H1 (cell line): ENCODE results near the gene GJD3. TPM values are rescaled to one million over a fixed set of nuclear protein-coding genes. Genes with fewer than 3 reads are reported as not detected.

Experiments used
- CTCF ChIA-PET: fragments of 300-600 bp; sonication (Branson Sonifier 250); formaldehyde crosslinking; loops from one replicate; lab custom pipeline; 2021; ENCODE audit not compliant: partially characterized antibody; lab: Charles Lee
- POLR2A ChIA-PET: fragments of 300-600 bp; sonication (Branson Sonifier 250); formaldehyde crosslinking; loops from one replicate; lab custom pipeline; 2021; ENCODE audit warnings: inconsistent platforms; ENCODE audit not compliant: partially characterized antibody; lab: Charles Lee
- DNase-seq, 2 experiments: peaks; one replicate each; pipeline versions ENCODE4 v3.0.0 to v3.0.0-alpha.2; 2010 to 2022; ENCODE audit warnings: low spot score in 2 of 2, low read depth in 1 of 2, mixed read lengths in 1 of 2
- FAIRE-seq: peaks from 2 replicates; lab custom pipeline; 2011; peaks lifted over from hg19 to GRCh38; lab: Jason Lieb, UNC
- H2AFZ ChIP-seq: 2 replicates; pipeline ENCODE4 v1.8.1; 2012; ENCODE audit warnings: low read length, inconsistent platforms
- H2AK5ac ChIP-seq: 2 replicates; pipeline ENCODE4 v1.6.1; 2013; ENCODE audit warnings: low read depth, low read length
- H2BK120ac ChIP-seq: replicated peaks from 2 replicates; pipeline ENCODE3; 2013; ENCODE audit warnings: low read depth, low read length, inconsistent platforms
- H2BK12ac ChIP-seq: 2 replicates; pipeline ENCODE4 v1.6.1; 2013; ENCODE audit warnings: low read depth, low read length
- H2BK15ac ChIP-seq: 2 replicates; pipeline ENCODE4 v1.6.1; 2013; ENCODE audit warnings: low read length
- H2BK20ac ChIP-seq: 2 replicates; pipeline ENCODE4 v1.6.1; 2013; ENCODE audit warnings: low read length
- H2BK5ac ChIP-seq: 2 replicates; pipeline ENCODE4 v1.6.1; 2013; ENCODE audit warnings: low read depth, low read length
- H3K14ac ChIP-seq: 2 replicates; pipeline ENCODE4 v1.6.1; 2013; ENCODE audit warnings: inconsistent platforms; ENCODE audit not compliant: insufficient read length
- H3K18ac ChIP-seq: 2 replicates; pipeline ENCODE4 v1.6.1; 2013; ENCODE audit warnings: low read length; ENCODE audit errors: extremely low read depth
- H3K23ac ChIP-seq: 2 replicates; pipeline ENCODE4 v1.6.1; 2013; ENCODE audit warnings: inconsistent platforms; ENCODE audit not compliant: insufficient read length
- H3K23me2 ChIP-seq: 2 replicates; pipeline ENCODE4 v1.6.1; 2013; ENCODE audit warnings: low read depth, low read length
- H3K27ac ChIP-seq: 2 replicates; pipeline ENCODE4 v1.6.1; 2011; ENCODE audit warnings: low read depth, low read length, inconsistent platforms
- H3K27me3 ChIP-seq, 4 experiments: replicated peaks in 1 of 4; 1 replicate in 1 of 4; 2 replicates in 3 of 4; pipeline versions ENCODE4 v1.6.1 to v1.8.1; 2011 to 2013; ENCODE audit warnings: low read length in 3 of 4, mild to moderate bottlenecking in 3 of 4, inconsistent platforms in 2 of 4, mixed read lengths in 2 of 4, moderate library complexity in 1 of 4; ENCODE audit not compliant: control insufficient read depth in 3 of 4, insufficient read depth in 3 of 4; ENCODE audit errors: extremely low read depth in 1 of 4
- H3K36me3 ChIP-seq, 4 experiments: 2 replicates each; pipeline versions ENCODE4 v1.6.1 to v1.8.1; 2011 to 2013; ENCODE audit warnings: mild to moderate bottlenecking in 4 of 4, low read length in 3 of 4, moderate library complexity in 2 of 4, control low read depth in 1 of 4, inconsistent platforms in 1 of 4; ENCODE audit not compliant: insufficient read depth in 4 of 4, control insufficient read depth in 2 of 4
- H3K4ac ChIP-seq: replicated peaks from 2 replicates; pipeline ENCODE3; 2013; ENCODE audit warnings: low read length, low read depth, mixed read lengths, inconsistent platforms; ENCODE audit not compliant: insufficient read length
- H3K4me1 ChIP-seq, 4 experiments: replicated peaks in 1 of 4; 1 replicate in 1 of 4; 2 replicates in 3 of 4; pipeline versions ENCODE4 v1.6.1 to v1.8.1; 2011 to 2013; ENCODE audit warnings: low read length in 3 of 4, inconsistent platforms in 2 of 4, mixed read lengths in 1 of 4; ENCODE audit not compliant: insufficient read depth in 4 of 4, control insufficient read depth in 3 of 4
- H3K4me2 ChIP-seq, 2 experiments: 2 replicates each; pipeline versions ENCODE4 v1.6.1 to v1.8.1; 2011 to 2013; ENCODE audit warnings: low read depth in 2 of 2, low read length in 2 of 2, control low read depth in 1 of 2, inconsistent platforms in 1 of 2, mild to moderate bottlenecking in 1 of 2; ENCODE audit not compliant: insufficient read depth in 1 of 2
- H3K4me3 ChIP-seq, 4 experiments: fragments of 200-600, 300-600 bp in 1 of 4; sonication (generic), shearing (Covaris generic), sonication (Bioruptor Twin) in 1 of 4; 2 replicates each; pipeline versions ENCODE4 v1.5.1 to v1.8.1; 2011 to 2016; ENCODE audit warnings: low read length in 4 of 4, low read depth in 3 of 4, control low read depth in 2 of 4, inconsistent platforms in 2 of 4, mild to moderate bottlenecking in 2 of 4, mixed read lengths in 1 of 4, moderate library complexity in 1 of 4; ENCODE audit not compliant: insufficient read depth in 2 of 4; ENCODE audit errors: extremely low read depth in 1 of 4
- H3K56ac ChIP-seq: replicated peaks from 2 replicates; pipeline ENCODE3; 2013; ENCODE audit warnings: low read depth, mild to moderate bottlenecking, mixed read lengths, low read length, inconsistent platforms; ENCODE audit not compliant: insufficient read length
- H3K79me1 ChIP-seq: 2 replicates; pipeline ENCODE4 v1.6.1; 2013; ENCODE audit warnings: low read depth, low read length, control low read depth
- H3K79me2 ChIP-seq, 2 experiments: 2 replicates each; pipeline versions ENCODE4 v1.6.1 to v1.8.1; 2012 to 2013; ENCODE audit warnings: low read length in 2 of 2, mild to moderate bottlenecking in 2 of 2, inconsistent platforms in 1 of 2; ENCODE audit not compliant: insufficient read depth in 2 of 2, control insufficient read depth in 1 of 2
- H3K9ac ChIP-seq, 4 experiments: replicated peaks in 1 of 4; 1 replicate in 1 of 4; 2 replicates in 3 of 4; pipeline versions ENCODE4 v1.6.1 to v1.8.1; 2011 to 2013; ENCODE audit warnings: low read depth in 3 of 4, low read length in 3 of 4, control low read depth in 2 of 4, mild to moderate bottlenecking in 2 of 4, moderate library complexity in 2 of 4, inconsistent platforms in 1 of 4; ENCODE audit errors: extremely low read depth in 1 of 4
- H3K9me3 ChIP-seq, 2 experiments: 2 replicates each; pipeline versions ENCODE4 v1.6.1 to v1.8.1; 2012 to 2013; ENCODE audit warnings: mild to moderate bottlenecking in 2 of 2, moderate library complexity in 2 of 2, control low read depth in 1 of 2, inconsistent platforms in 1 of 2, low read depth in 1 of 2, low read length in 1 of 2, mixed read lengths in 1 of 2; ENCODE audit not compliant: insufficient read depth in 2 of 2
- H4K20me1 ChIP-seq, 2 experiments: replicated peaks in 1 of 2; 2 replicates each; pipeline versions ENCODE3 to v1.8.1; 2011 to 2013; ENCODE audit warnings: inconsistent platforms in 2 of 2, low read length in 2 of 2, mild to moderate bottlenecking in 1 of 2; ENCODE audit not compliant: insufficient read depth in 2 of 2, control insufficient read depth in 1 of 2
- H4K5ac ChIP-seq: 2 replicates; pipeline ENCODE4 v1.6.1; 2013; ENCODE audit warnings: low read length, low read depth, mixed read lengths, inconsistent platforms; ENCODE audit not compliant: insufficient read length
- H4K8ac ChIP-seq: 2 replicates; pipeline ENCODE4 v1.8.0; 2013; ENCODE audit warnings: mild to moderate bottlenecking, moderate library complexity, low read length, inconsistent platforms; ENCODE audit not compliant: insufficient read depth; ENCODE audit errors: extremely low read depth
- H4K91ac ChIP-seq: replicated peaks from 2 replicates; pipeline ENCODE3; 2013; ENCODE audit warnings: low read length, mixed read lengths, inconsistent platforms; ENCODE audit not compliant: insufficient read length
- FOSL1 ChIP-seq: IDR thresholded peaks from 2 replicates; pipeline ENCODE4 v1.6.1; 2011; ENCODE audit warnings: mild to moderate bottlenecking, low read depth, low read length, moderate library complexity; ENCODE audit not compliant: insufficient read depth
- JUND ChIP-seq: IDR thresholded peaks from 2 replicates; pipeline ENCODE4 v1.6.1; 2011; ENCODE audit warnings: mild to moderate bottlenecking, improper control_type of control experiment, low read length
- KDM4A ChIP-seq: IDR thresholded peaks from one replicate; pipeline ENCODE4 v1.7.1; 2012; ENCODE audit warnings: low read depth, mild to moderate bottlenecking, moderate library complexity, low read length, inconsistent platforms; ENCODE audit not compliant: severe bottlenecking
- TCF12 ChIP-seq: IDR thresholded peaks from 2 replicates; pipeline ENCODE4 v1.6.1; 2011; ENCODE audit warnings: low read depth, mild to moderate bottlenecking, low read length
- TEAD4 ChIP-seq: IDR thresholded peaks from 2 replicates; pipeline ENCODE4 v1.6.1; 2012; ENCODE audit warnings: low read depth, low read length, inconsistent platforms, mixed read lengths
- WGBS, 2 experiments: shearing (Covaris generic) in 1 of 2; methylation state at CpG; one replicate each; pipeline versions ENCODE4 v1.1.6 to v1.1.7; 2013 to 2015; ENCODE audit warnings: low lambda C conversion rate in 2 of 2, mixed read lengths in 2 of 2, inconsistent platforms in 1 of 2, low coverage in 1 of 2, missing lambda C conversion rate in 1 of 2; ENCODE audit not compliant: insufficient replicate concordance in 2 of 2, insufficient coverage in 1 of 2, insufficient read length in 1 of 2; ENCODE audit errors: extremely low coverage in 1 of 2, missing lambda C conversion rate in 1 of 2; 5-methylcytosine and 5-hydroxymethylcytosine counted together
- polyA plus RNA-seq, 7 experiments: library from polyadenylated mRNA; depleted of rRNA in 3 of 7; stranded (reverse) in 5 of 7; unstranded in 2 of 7; fragments of >200 nt in 5 of 7; fragments of 200-250 nt in 2 of 7; gene quantifications; 1 replicate in 5 of 7; 2 replicates in 1 of 7; 4 replicates in 1 of 7; pipeline versions ENCODE4 v1.2.1 to v1.2.3, GENCODE V29; 2011 to 2013; ENCODE audit warnings: missing spikeins in 2 of 7, mixed read lengths in 2 of 7
- total RNA-seq: library from RNA; stranded (reverse); fragmentation: NEBNext Ultra II Directional; extraction: Animal tissue kit (Norgen Biotek cat#: 25700); gene quantifications from 2 replicates; pipeline ENCODE4 v1.2.1, GENCODE V29; 2021

The GJD3 gene
- total and polyA plus RNA-seq, 2 of the 8 experiments (the other 6 are each of a cell fraction or from before 2014, with no cell fraction given): 0.53 to 1.9 TPM

GRCh38 chr17:40348562-40349476 lies 15.7 kb downstream of the GJD3 start:
- Histone ChIP-seq H2BK15ac (no peak overlapping the region), H3K4me3 (no peak overlapping the region), H3K27ac (no peak overlapping the region), H3K36me3 (no peaks in the 10 kb centered on the region; a peak in 1 of 8 replicates), H3K14ac (no peak overlapping the region), H3K18ac (no peak overlapping the region), H2BK20ac (no peak overlapping the region), H3K56ac (no peak overlapping the region), H4K5ac (no peak overlapping the region), H3K23ac (no peak overlapping the region), H3K4ac (no peak overlapping the region), H4K91ac (no peak overlapping the region), H2AK5ac (no peak overlapping the region; the same call in 1 of the 2 replicates), H2AFZ (no peak overlapping the region), H2BK5ac (no peak overlapping the region; the same call in 1 of the 2 replicates), H3K79me1 (peaks cover 5% of the 10 kb centered on the region; the same call in 1 of the 2 replicates), H3K9ac (no peak overlapping the region), H3K9me3 (no peaks in the 10 kb centered on the region), H3K27me3 (peaks cover 11 to 57% (median 43%) of the 10 kb centered on the region in 4 experiments), H2BK12ac (no peak overlapping the region), H3K79me2 (no peaks in the 10 kb centered on the region; a peak in 1 of 4 replicates), H3K4me2 (no peak overlapping the region; a peak in 1 of 4 replicates), H3K23me2 (peaks cover 13% of the 10 kb centered on the region; the same call in 1 of the 2 replicates), H2BK120ac (no peak overlapping the region), H4K20me1 (peaks cover 26 to 47% of the 10 kb centered on the region in 2 experiments), H4K8ac (no peak overlapping the region), H3K4me1 (peaks cover 14 to 60% (median 45%) of the 10 kb centered on the region in 4 experiments)
- no peak for TF ChIP-seq FOSL1
- no peak for TF ChIP-seq KDM4A
- TF ChIP-seq TCF12: no peak
- no peak for TF ChIP-seq TEAD4
- no peak for TF ChIP-seq JUND
- ChIA-PET POLR2A (interaction anchor here (27.8 kb wide), 1 partner anchor 46 kb away, joined by 570 read pairs; the partner anchor contains the start of genes CDC6 and RARA), CTCF (interaction anchor here (0.8 to 30.8 kb wide), 8 partner anchors 8 to 1452 kb away, joined by 3 to 1198 read pairs (median 3); partner anchors contain the start of genes GJD3 and RARA)
- 90% methylated on average over 17 of the region's 17 CpGs; no CpG with 5 or more reads in 1 of the 2 experiments for WGBS, 2 experiments
- DNase-seq (no peak), FAIRE-seq (no peak)
